ENCODE data around the gene IQSEC2.

GRCh38 chrX:53320543-53321229, 39.3 kb upstream of the IQSEC2 start:
- TF ChIP-seq CTCF (IDR thresholded peaks at IDR 0.05) = no peak
- TF ChIP-seq POLR2A (IDR thresholded peaks at IDR 0.05) = no peak
